Measurements from ENCODE around the gene STN1.

Gene STN1

GRCh38 chr10:103881416-103882284 lies 36.3 kb downstream of the STN1 start:
- FAIRE-seq, result no peak
- no peak for DNase-seq (ENCODE audit: insufficient read length, low spot score)
- TF ChIP-seq POLR2A (IDR thresholded peaks at IDR 0.05; ENCODE audit: low read depth, low read length), result no peak
- TF ChIP-seq PAX5 (IDR thresholded peaks at IDR 0.05; ENCODE audit: insufficient read depth, low read length, severe bottlenecking), result no peak
- TF ChIP-seq TAF1 (IDR thresholded peaks at IDR 0.05; ENCODE audit: low read depth, low read length), result no peak
- no peak for TF ChIP-seq POLR2AphosphoS5 (IDR thresholded peaks at IDR 0.05; ENCODE audit: low read depth, low read length)
- no peak for TF ChIP-seq SPI1 (IDR thresholded peaks at IDR 0.05; ENCODE audit: low read depth, low read length)
- TF ChIP-seq POU2F2 (IDR thresholded peaks at IDR 0.05; ENCODE audit: low read depth, low read length), result no peak

GRCh38 chr10:103879831-103880230 lies 38.2 kb downstream of the STN1 start:
- TF ChIP-seq PAX5 (IDR thresholded peaks at IDR 0.05; ENCODE audit: insufficient read depth, low read length, severe bottlenecking), result no peak
- FAIRE-seq (no peak), DNase-seq (ENCODE audit: insufficient read length, low spot score) (no peak)

GRCh38 chr10:103879409-103879808 lies 38.6 kb downstream of the STN1 start:
- DNase-seq (ENCODE audit: insufficient read length, low spot score) (no peak), FAIRE-seq (no peak)
- TF ChIP-seq SPI1 (IDR thresholded peaks at IDR 0.05; ENCODE audit: low read depth, low read length) (no peak), POU2F2 (IDR thresholded peaks at IDR 0.05; ENCODE audit: low read depth, low read length) (no peak), POLR2A (IDR thresholded peaks at IDR 0.05; ENCODE audit: low read depth, low read length) (no peak), PAX5 (IDR thresholded peaks at IDR 0.05; ENCODE audit: insufficient read depth, low read length, severe bottlenecking) (no peak), POLR2AphosphoS5 (IDR thresholded peaks at IDR 0.05; ENCODE audit: low read depth, low read length) (no peak)

- DNase-seq (ENCODE audit: insufficient read length, low spot score), result no peak
- TF ChIP-seq POLR2AphosphoS5 (IDR thresholded peaks at IDR 0.05; ENCODE audit: low read depth, low read length) (no peak), TAF1 (IDR thresholded peaks at IDR 0.05; ENCODE audit: low read depth, low read length) (no peak), PAX5 (IDR thresholded peaks at IDR 0.05; ENCODE audit: insufficient read depth, low read length, severe bottlenecking) (no peak), POU2F2 (IDR thresholded peaks at IDR 0.05; ENCODE audit: low read depth, low read length) (no peak), SPI1 (IDR thresholded peaks at IDR 0.05; ENCODE audit: low read depth, low read length) (no peak), POLR2A (IDR thresholded peaks at IDR 0.05; ENCODE audit: low read depth, low read length) (no peak)
- FAIRE-seq, result no peak
These were observed 40.1 kb downstream of the STN1 start for GRCh38 chr10:103877861-103878260.

GRCh38 chr10:103876155-103876554 lies 41.8 kb downstream of the STN1 start:
- TF ChIP-seq SPI1 (IDR thresholded peaks at IDR 0.05; ENCODE audit: low read depth, low read length), result no peak
- TF ChIP-seq POU2F2 (IDR thresholded peaks at IDR 0.05; ENCODE audit: low read depth, low read length), result no peak
- no peak for TF ChIP-seq POLR2AphosphoS5 (IDR thresholded peaks at IDR 0.05; ENCODE audit: low read depth, low read length)
- no peak for TF ChIP-seq POLR2A (IDR thresholded peaks at IDR 0.05; ENCODE audit: low read depth, low read length)
- no peak for TF ChIP-seq TAF1 (IDR thresholded peaks at IDR 0.05; ENCODE audit: low read depth, low read length)
- DNase-seq (ENCODE audit: insufficient read length, low spot score) (no peak), FAIRE-seq (no peak)

- no peak for DNase-seq (ENCODE audit: insufficient read length, low spot score)
- no peak for TF ChIP-seq POLR2A (IDR thresholded peaks at IDR 0.05; ENCODE audit: low read depth, low read length)
- TF ChIP-seq SPI1 (IDR thresholded peaks at IDR 0.05; ENCODE audit: low read depth, low read length), result no peak
- no peak for FAIRE-seq
These were observed 43.3 kb downstream of the STN1 start for GRCh38 chr10:103874730-103875129.

GRCh38 chr10:103872137-103872931 lies 45.6 kb downstream of the STN1 start:
- TF ChIP-seq POLR2AphosphoS5 (IDR thresholded peaks at IDR 0.05; ENCODE audit: low read depth, low read length) (no peak), SPI1 (IDR thresholded peaks at IDR 0.05; ENCODE audit: low read depth, low read length) (no peak)
- FAIRE-seq (peak; percentile 74), DNase-seq (ENCODE audit: insufficient read length, low spot score) (no peak)

- no peak for FAIRE-seq
- no peak for DNase-seq (ENCODE audit: insufficient read length, low spot score)
- TF ChIP-seq POU2F2 (IDR thresholded peaks at IDR 0.05; ENCODE audit: low read depth, low read length) (no peak), POLR2A (IDR thresholded peaks at IDR 0.05; ENCODE audit: low read depth, low read length) (no peak), POLR2AphosphoS5 (IDR thresholded peaks at IDR 0.05; ENCODE audit: low read depth, low read length) (no peak), SPI1 (IDR thresholded peaks at IDR 0.05; ENCODE audit: low read depth, low read length) (no peak), PAX5 (IDR thresholded peaks at IDR 0.05; ENCODE audit: insufficient read depth, low read length, severe bottlenecking) (no peak), TAF1 (IDR thresholded peaks at IDR 0.05; ENCODE audit: low read depth, low read length) (no peak)
These were observed 47.0 kb downstream of the STN1 start for GRCh38 chr10:103871006-103871405.

- TF ChIP-seq TAF1 (IDR thresholded peaks at IDR 0.05; ENCODE audit: low read depth, low read length) (no peak), PAX5 (IDR thresholded peaks at IDR 0.05; ENCODE audit: insufficient read depth, low read length, severe bottlenecking) (no peak), SPI1 (IDR thresholded peaks at IDR 0.05; ENCODE audit: low read depth, low read length) (no peak), POU2F2 (IDR thresholded peaks at IDR 0.05; ENCODE audit: low read depth, low read length) (no peak), POLR2AphosphoS5 (IDR thresholded peaks at IDR 0.05; ENCODE audit: low read depth, low read length) (no peak), POLR2A (IDR thresholded peaks at IDR 0.05; ENCODE audit: low read depth, low read length) (no peak)
- DNase-seq (ENCODE audit: insufficient read length, low spot score), result no peak
- no peak for FAIRE-seq
These were observed 47.5 kb downstream of the STN1 start for GRCh38 chr10:103870516-103870915.

GRCh38 chr10:103869336-103869735 lies 48.6 kb downstream of the STN1 start:
- FAIRE-seq (peak; percentile 48), DNase-seq (ENCODE audit: insufficient read length, low spot score) (no peak)
- TF ChIP-seq POU2F2 (IDR thresholded peaks at IDR 0.05; ENCODE audit: low read depth, low read length) (no peak), POLR2AphosphoS5 (IDR thresholded peaks at IDR 0.05; ENCODE audit: low read depth, low read length) (no peak), PAX5 (IDR thresholded peaks at IDR 0.05; ENCODE audit: insufficient read depth, low read length, severe bottlenecking) (no peak), TAF1 (IDR thresholded peaks at IDR 0.05; ENCODE audit: low read depth, low read length) (no peak), SPI1 (IDR thresholded peaks at IDR 0.05; ENCODE audit: low read depth, low read length) (no peak), POLR2A (IDR thresholded peaks at IDR 0.05; ENCODE audit: low read depth, low read length) (no peak)

Measured in GM12891 (cell line).